Bone marrow (tissue), 2 donors: ENCODE measurements around the gene LHX5.

ENCODE experiments used
- DNase-seq, 2 donors: peaks; one replicate each; lab custom pipeline; 2025; lab: John Stamatoyannopoulos, UW

The LHX5 gene

DNA sequence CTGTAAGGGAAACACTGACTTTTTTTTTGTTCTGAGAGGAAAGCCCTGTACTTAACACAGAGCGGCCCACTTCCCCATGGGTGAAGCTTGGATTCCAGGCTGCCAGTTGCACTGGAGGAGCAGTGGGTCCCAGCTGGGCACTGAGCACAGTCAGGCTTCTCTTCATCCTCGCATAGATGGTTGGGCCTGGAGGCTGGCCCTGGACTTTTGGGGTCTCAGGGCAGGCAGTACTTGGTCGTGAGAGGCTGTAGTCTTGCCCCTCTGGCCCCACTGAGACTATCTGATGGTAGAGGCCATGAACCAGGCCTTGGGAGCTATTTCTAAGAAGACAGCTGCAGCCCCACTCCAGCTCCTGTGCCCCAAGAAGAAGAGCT lies 6.2 kb upstream of the LHX5 start:
- DNase-seq, result no peak

DNA sequence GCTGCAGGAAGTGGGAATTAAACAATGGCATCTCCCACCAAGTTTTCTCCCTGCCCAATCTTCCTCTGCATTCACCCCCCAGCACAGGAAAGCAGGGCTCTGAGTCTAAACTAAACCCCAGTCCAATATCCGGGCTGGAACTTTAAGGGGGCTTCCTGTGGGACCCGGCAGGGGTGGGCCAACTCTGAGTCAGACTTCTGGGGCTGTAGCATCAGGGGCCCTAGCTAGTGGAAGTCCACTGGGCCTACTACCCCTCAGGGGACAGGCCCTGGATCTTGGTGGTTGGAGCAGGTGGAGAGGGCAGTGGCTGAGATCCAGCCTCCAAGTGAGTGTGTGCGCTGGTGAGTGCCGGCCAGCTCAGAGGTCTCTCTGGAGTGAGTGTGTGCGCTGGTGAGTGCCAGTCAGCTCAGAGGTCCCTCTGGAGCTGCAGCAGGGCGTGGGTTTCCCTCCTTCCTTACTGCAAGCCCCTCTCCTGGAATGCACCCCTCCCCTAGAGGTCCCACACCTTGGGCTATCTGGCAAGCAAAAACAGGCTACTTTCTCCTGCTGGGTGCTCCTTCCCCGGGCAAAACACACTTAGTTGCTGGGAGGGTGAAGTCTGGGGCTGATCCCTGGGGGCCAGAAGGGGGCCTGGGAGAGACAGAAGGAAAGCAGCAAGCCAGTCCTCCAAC lies 5.6 kb upstream of the LHX5 start:
- no peak for DNase-seq

DNA sequence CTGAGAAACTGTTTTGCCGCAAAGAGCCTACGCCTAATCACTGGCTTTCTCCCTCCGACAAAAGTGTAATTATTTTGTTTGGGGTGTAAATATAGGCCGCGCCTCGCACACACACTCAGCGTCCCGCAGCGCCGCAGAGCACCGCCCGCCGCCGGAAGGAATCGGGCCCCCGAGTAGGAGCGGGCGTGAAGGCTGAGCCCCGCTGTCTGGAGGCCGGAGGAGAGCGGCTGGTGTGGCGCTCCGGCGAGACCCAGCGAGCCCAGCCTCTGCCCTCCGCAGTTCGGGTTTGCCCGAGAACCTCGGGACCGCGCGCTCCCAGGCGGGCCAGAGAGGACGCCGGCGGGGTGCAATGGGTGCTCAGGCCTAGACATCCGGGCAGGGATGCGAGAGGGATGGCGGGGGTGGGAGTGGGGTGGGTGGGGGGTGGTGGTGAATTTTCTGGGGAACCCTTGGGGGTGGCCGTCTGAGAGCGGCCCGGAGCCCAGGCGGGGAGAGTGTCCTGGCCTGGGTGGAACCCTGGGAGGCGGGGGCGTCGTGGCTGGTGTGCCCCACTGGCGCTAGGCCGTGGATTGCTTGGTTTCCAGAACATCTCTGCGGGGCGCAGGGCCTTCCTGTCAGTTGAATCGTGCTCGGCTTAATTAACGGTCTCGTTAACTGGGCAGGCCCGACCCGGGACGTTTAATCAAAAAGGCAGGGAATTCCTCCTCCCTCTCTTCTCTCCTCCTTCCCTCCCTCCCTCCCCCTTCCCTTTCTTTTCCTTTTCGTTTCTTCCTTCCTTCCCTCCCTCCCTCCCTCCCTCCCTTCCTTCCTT lies 4.7 kb upstream of the LHX5 start:
- no peak for DNase-seq

DNA sequence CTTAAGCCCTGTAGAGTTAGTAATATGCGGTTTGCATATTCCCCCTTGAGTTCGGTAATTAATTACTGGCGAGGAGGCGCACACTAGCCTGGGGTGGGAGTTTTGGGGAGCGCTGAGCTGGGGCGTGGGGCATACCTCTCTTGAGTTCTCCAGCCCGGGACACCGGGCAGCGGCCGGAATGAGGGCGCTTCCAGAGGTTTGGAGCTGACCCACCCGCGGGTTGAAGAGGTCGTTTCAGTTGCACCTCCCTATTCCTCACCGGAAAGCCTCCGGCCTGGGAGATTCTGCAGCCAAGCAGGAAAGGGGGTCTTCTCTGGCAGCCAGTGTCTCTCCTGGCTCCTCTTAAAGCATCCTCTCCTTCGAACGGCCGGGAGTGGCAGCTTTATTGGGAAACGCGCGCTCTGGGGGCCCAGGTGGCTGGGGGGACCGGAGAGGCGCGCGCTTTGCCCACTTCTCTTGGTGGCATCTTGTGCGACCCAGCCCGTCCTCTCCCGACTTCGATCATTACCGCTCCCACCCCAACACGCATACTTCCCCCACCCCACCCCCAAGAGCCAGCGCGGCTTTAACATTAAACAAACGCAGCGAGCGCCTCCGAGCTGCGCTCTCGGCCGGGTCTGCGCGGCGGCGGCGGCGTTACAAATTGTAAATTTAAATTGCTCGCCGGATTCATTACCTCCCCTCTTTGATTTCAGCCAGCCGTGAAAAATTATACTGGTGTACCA lies 3.9 kb upstream of the LHX5 start:
- no peak for DNase-seq

DNA sequence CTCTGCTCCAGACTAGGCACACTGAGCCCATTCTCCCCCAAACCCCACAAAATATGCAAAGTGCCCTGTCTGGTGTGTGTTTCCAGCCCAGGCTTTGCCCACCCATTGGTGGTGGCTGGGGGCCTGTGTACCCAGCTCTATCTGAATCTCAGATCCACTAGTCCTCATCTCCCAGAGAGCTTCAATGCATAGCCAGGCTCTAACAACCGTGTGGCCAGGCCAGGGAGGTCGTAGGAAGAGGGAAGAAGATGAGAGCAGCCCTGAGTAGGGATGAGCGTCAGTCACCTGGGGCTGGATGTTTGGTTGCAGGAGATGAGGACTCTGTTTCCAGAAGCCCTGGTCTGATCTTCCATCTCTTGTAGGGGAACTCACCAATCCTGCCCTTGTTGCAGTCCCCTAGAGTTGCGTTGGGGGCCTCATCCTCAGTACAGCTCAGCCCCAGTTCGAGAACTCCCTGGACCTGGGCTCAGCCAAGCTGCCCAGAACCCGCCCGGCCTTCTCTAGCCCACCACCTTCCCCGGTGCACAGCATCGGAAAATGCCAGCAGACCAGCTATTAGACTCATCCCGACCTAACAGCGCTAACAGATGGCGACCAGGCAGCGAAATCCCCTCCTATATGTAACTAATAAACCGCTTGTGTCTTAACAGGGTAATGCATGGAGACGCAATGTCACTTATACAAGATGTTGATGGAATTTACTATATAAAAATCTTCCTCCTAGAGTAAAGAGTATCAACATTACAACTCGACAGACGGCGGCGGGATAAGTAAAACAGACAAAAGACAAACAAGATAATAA lies 3.2 kb upstream of the LHX5 start:
- no peak for DNase-seq

DNA sequence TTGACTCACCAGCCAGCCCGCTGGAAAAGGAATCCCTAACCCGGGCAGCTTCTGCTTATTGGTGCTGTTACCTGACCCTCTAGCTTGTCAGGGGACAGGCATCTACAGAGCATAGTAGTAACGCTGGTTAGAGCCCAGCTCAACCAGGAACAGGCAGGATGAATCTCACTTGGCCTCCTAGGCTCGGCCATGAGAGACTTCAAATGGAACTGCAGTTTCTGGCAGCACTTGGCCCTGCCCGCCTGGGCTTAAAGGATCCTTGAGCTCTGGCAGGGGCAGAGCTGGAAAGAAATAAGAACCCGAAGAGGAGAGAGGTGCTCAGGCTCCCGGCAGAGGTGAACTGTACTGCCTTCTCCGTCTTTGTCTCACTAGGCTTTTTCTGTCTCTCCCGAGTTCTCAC lies 2.3 kb upstream of the LHX5 start:
- no peak for DNase-seq

DNA sequence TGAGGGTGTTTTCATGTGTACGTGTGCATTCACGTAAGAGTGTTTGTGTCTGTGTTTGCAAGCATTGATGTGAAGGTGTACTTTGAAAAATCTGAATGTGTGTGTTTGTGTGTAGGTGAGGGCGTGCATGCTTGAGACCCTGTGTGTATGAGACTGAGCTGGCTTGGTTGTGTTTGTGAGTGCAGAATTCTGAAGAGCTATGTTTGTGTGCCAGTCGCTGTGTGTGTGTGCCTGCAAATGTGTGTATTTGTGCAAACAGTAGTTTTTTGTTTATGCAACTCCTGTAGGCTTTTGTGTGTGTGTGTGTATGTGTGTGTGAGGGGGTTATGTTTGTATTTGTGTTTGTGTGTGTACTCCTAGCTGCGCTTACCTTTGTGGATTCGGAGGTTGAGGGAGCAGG lies 1.7 kb upstream of the LHX5 start:
- DNase-seq, result no peak

DNA sequence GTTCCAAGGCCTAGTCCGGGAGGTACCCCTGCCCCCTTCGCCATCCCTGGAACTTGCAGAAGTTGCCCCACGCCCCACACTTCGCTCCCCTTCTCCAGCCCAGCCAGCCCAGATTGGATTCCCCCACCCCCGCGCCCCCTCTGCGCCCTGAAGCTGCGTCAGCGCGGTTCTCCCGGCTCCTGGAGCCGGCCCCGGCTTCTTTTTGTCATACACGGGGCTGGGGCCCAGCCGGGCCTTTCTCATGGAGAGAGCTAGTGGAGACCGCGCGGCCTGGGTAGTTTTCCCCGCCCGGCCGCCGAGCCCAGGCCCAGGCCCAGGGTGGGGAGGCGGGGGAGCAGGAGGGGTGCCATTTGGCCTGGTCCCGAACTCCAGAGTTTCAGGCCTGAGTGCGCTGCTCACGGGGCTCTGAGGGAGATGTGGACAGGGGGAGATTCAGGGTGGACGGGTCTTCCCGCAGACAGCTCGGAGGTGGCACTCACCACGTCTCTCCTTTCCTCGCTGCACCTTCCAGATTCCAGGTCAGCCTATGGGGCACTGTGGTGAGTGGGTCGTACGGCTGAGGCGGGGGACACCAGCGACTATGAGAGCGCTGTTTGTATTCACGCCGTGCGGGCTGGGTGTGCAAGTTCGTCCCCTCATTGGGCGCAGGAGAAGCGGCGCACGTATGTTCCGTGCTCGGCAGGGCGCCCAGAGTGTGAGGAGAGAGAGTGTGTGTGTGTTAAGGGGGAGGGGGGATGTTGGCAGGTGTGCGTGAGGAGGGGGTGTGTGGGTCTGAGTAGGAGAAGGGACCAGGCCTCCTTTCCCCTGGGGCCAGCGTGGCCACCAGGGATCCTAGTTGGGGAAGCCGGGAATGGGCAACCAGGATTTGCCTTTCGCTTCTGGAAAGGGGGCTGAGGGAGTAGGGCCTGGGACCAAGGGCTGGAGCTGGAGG lies 785 bp upstream of the LHX5 start:
- no peak for DNase-seq

DNA sequence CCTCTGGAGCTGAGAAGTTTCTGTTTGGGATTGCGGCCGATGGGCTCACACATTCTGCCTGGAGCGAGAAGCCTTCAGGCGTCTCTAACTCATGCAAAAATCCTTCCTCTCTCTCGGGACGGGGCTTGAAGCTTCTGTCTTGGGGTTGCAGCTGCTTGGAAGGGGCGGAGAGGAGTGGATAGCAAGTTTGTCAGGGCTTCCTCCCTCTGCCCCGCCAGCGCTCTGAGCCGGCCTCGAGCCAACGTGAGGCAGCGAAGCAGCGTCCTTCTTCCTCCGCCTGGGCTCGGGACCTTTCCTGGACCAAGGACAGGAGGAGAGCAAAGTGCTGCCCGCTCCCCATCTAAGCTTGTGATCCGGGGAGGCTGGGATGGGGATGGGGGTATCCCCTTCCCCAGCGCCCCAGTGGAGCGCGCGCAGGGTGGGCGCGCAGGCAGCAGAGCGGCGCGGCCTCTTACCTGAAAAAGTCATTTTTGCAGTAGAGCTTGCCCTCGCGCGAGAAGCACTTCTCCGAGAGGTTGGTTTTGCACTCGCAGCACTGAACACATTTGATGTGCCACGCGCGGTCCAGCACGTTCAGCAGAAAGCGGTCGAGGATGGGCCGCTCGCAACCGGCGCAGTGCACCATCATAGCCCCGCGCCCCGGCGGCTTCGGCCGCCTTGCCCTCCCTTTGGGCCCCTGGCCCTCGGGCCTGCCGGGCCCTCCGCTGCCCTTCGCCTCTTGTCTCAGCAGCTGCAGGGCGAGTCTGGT lies 626 bp downstream of the LHX5 start:
- DNase-seq, result no peak

DNA sequence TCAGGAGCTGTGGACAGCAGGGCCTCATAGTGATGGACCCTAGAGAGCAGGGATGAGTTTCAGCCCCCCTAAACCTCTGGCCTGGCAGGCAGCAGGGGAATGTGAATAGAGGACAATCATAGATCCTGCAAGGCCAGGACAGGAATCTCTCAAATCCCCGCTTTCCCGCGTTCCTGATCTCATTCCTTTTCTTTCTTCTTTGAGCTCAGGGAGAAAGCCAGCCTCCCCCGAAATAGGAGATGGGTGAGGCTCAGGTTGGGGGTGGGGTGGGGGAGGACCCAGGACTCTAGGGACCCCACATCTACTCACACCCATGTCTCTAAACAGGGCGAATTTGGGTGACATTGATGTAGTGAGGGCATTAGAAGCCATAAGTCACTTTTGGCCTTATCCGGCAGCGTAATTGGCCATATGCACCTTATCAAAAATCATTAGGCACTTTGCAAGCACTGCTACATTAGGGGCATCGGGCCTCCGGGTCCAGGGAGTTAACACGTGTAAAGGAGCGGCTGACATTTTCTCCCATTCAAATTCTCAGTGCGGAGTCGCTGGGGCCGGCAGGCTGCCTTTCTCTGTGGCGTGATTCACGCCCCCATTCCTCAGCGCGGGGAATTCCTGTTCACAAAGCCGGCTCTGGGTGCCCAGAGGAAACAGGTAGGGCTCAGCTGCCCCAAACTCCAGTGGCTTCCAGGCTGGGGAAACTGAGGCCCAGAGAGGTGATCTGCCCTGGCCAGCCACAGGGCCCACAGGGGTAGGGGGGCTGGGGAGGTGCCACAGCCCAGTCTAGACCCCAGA lies 1.5 kb downstream of the LHX5 start:
- DNase-seq, result no peak

DNA sequence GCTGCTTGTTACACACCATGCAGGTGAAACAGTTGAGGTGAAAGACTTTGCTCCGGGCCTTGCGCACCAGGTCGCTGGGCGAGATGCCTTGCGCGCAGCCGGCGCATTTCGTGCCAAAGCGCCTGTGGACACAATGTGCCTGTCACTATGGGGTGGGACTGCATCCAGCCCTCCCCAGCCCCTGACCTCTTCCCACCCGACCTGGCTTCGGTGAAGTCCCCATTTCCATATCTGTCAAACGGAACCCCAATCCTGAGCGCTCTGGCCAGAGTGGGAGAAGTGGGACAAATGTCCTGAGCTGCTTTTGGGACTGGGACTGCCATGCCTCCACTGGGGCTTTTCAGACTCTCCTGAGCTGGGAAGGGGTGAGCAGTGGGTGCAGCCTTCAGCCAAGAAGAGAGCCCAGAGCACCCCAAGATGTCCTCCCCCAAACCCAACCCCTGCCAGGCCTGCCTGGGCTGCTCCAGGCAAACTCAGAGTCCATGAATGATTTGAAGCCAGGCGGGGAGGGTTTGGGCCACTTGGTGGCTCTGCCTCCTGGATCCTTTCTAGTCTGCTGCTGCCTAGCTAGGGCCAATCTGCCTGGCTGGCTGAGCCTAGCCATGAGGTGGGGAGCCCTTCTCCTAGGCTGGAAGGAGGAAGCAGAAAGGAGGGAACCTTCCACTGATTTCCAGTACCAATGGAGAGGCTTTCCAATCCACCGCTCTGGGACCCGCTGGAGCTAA lies 2.3 kb downstream of the LHX5 start:
- no peak for DNase-seq

DNA sequence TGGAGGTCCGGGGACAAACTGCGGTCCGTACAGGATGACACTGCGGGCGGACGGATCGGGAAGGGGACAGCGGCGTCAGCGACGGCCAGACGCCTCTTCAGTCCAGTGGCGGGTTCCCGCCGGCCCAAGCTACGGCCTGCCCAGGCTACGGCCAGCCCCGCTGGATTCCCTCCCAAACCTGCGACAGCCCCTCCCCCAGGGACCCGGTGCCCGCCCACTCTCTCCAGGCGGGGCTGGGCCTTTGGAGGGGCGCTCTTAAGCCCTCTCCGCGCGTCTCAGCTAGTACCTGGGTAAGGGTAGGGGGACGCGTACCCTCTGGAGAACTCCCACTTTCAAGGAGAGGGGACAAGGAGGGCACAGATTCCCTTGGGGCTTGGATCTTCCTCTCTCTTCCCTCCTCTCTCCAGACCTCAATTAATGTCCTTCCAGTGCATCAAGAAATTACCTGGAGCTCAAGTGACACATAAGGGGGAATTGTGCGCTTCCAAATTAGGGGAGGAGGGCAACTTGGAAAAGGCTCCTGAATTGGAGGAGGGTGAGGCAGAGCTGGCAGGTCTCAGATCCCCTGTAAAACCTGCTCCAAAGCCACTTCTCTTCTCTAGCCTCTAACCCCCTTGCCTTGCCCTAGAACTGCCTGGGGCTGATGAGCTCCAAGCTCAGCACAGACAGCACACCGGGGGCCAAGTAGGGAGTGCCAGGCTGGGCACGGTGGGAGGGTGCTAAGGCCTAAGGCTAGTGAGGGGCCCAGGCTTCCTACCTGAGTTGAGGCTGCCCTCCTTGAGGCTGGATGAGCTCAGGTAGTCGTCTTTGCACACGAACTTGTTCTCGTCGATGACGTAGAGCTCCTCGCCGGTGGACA lies 3.1 kb downstream of the LHX5 start:
- no peak for DNase-seq

DNA sequence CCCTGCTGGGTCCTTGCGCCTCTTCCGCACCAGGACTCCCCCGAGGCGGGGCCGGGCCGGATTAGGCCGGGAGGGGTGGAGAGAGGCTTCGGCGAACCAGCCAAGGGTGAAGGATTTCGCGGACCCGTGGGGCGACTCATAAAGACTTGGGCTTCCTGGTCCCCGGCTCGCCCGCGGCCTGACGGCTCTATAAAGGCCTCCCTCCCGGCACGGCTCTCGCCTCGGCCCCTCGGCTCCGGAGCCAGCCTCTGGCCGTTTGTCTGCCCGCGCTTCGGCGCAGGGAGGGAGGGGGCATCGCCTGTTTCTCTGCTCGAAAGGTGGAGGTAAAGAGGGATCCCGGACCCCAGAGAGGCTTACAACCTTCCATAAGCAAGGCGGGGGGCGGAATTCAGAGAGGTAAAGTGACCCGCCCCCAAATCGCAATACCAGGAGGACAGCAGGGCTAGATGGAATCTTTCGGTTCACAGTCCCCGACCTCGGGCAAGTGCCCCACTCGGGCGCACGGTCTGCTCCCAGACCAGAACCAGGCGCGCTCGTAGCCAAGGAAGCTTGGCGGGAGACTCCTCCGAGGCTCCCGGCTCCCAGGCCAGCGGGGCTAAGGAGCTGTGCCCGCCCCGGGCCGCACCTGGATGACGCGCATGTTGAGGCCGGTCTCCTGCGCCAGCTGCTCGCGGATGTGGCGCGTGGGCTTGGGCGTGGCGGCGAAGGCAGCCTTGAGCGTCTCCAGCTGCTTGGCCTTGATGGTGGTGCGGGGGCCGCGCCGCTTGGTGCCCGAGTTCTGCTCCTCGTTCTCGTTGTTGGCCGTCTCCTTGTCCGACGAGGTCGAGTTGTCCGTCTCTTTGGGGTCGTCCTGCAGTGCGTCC lies 3.9 kb downstream of the LHX5 start:
- no peak for DNase-seq

DNA sequence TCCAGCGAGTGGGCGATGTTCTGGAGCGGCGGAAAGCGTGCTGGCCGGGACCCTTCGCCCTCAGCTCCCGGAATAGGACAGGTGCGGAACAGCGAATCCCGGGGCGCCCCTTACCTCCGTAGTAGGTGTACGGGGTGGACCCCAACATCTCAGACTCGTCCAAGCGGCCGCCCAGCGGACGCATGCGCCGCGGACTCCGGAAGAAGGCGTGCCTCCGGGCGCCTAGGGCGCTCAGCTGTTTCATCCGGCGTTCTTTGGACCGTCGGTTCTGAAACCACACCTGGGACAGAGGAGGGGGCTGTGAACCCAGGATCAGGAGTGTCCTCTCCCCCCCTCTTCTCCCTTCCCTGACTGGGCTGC lies 4.5 kb downstream of the LHX5 start:
- DNase-seq, result no peak

DNA sequence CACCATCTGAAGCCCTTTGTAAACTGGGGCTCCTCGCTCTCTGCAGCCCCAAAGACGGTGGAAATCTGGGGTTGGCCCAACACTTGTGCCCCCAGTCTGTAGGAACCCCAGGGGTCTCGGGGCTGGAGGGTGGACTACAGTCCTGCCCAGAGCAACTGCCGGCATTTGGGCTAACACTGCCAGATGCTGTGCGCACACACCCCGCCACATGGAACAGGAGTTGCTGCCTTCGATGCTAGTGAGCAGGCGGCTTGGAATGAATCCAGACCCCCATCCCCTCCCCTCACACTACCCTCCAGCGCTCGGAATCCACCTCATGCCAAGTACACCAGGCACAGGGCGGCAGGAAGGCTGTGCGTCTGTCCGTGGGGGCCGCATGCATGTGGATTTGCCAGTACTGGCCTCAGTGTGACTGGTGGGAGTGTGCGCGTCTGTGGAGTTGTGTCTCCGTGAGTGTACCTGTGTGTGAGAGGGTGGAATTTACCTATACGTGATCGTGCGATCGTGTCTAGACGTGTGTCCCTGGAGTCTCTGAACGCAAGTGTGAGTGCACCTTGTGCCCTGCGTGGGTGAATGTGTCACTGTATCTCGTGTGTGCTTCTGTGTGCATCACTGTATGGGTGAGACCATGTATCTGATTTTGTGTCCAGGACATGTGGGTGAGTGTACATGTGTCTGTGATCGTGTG lies 5.1 kb downstream of the LHX5 start:
- DNase-seq, result no peak

DNA sequence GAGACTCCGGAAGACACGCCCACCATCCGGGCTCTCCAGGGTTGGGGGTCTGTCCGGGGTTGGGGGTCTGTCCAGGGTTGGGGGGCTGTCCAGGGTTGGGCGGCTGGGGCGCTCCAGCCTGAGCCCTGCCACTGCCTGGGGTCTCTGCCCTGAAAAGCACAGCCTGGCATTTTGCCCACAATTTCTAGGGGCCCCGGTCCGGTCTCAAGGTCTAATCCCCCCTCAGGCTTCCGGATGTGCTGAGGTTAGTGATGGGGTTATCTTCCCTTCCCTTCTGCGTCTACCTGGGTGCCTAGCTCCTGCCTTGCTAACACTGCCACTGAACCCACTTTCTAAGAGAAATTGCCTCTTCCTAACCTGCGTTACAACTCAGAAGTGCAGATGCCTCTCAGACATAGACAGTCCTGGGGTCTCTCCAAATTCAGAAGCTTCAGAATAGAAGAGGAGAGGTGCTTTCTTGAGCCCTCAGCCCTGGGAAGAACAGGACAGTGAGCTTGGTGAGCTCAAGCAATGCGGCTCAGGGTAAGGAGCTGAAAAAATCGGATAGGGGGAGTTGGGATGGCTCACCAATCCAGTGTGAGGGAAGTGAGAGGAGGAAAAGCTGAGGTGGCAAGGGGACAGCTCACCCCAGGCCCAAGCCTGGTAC lies 5.7 kb downstream of the LHX5 start:
- no peak for DNase-seq
